Measurements from ENCODE around the gene GAB2.
"Not testable (repeated sequence)": the region's sequence is repeated elsewhere in the genome, so short reads cannot be mapped to it uniquely, and the experiment has no call there.

The GAB2 gene

DNA sequence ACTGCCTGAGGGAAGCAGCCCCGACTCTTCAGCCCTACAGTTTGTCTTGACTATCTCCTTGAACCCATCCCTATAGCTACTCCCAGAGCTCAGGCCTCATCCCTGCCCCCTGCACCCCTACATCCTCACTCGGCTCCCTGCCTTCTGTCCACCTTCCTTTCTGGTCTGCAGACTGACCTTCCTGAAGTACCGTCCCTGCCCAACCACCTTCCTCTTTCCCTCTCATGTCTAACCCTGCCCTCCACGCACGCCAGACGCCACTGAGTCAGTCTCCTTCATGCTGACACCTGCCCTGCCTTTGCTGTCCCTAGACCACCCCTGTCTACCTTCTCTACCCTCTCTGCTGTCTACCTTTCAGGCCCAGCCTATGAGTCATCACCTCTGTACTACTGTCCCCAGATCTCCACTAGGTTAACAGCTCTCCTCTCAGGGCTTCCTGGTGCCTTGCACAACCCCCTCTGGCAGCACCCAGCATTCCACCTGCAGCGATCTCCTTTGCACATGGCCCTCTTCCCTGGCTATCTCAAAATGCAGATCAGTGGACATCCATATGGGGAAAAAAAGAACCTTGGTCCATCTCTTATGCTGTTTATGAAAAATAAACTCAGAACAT, 238.1 kb downstream of the GAB2 start:
- in situ Hi-C loops (cut with HindIII; ENCODE audit: low pct_ligation_motif_present, low sequenced_read_pairs): no loop called here
- Histone ChIP-seq H3K27me3 (replicated peaks) (no peaks in the 10 kb centered on the region), H3K27ac (no peak overlapping the region), H3K4me3 (ENCODE audit: low read depth, low read length) (no peak overlapping the region), H3K36me3 (replicated peaks) (peaks cover 25% of the 10 kb centered on the region)
- TF ChIP-seq, protein P1, sequence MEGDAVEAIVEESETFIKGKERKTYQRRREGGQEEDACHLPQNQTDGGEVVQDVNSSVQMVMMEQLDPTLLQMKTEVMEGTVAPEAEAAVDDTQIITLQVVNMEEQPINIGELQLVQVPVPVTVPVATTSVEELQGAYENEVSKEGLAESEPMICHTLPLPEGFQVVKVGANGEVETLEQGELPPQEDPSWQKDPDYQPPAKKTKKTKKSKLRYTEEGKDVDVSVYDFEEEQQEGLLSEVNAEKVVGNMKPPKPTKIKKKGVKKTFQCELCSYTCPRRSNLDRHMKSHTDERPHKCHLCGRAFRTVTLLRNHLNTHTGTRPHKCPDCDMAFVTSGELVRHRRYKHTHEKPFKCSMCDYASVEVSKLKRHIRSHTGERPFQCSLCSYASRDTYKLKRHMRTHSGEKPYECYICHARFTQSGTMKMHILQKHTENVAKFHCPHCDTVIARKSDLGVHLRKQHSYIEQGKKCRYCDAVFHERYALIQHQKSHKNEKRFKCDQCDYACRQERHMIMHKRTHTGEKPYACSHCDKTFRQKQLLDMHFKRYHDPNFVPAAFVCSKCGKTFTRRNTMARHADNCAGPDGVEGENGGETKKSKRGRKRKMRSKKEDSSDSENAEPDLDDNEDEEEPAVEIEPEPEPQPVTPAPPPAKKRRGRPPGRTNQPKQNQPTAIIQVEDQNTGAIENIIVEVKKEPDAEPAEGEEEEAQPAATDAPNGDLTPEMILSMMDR (IDR thresholded peaks at IDR 0.05; ENCODE audit: low read depth, low read length, missing control alignments): no peak
- DNase-seq: no peak

DNA sequence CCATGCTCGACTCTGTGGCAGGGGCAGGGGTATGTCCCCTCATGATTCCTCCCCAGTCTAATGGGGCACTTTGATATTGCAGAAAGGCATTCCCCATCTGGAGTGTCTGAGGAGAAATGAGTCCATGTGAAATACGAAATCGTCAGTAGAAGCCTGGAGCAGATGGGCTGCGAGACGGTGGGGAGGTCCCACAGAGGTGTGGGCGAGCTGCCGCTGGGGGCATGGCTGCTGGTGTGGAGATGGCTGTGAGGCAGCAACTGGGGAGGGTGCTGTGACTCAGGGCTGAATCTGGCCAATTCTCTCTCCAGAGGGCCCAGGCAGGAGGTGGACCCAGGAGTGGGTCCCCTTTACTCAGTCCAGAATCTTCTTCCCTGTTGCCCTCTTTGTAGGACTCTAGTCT, 240.4 kb downstream of the GAB2 start:
- peaks cover 33% of the 10 kb centered on the region for H3K36me3 ChIP-seq (replicated peaks)
- H3K27me3 ChIP-seq (replicated peaks): no peaks in the 10 kb centered on the region
- TF ChIP-seq, protein P1 (IDR thresholded peaks at IDR 0.05; ENCODE audit: low read depth, low read length, missing control alignments): no peak
- no peak for DNase-seq
- in situ Hi-C loops (cut with HindIII; ENCODE audit: low pct_ligation_motif_present, low sequenced_read_pairs): no loop called here
- no peak overlapping the region for H3K27ac ChIP-seq
- no peak overlapping the region for H3K4me3 ChIP-seq (ENCODE audit: low read depth, low read length)

DNA sequence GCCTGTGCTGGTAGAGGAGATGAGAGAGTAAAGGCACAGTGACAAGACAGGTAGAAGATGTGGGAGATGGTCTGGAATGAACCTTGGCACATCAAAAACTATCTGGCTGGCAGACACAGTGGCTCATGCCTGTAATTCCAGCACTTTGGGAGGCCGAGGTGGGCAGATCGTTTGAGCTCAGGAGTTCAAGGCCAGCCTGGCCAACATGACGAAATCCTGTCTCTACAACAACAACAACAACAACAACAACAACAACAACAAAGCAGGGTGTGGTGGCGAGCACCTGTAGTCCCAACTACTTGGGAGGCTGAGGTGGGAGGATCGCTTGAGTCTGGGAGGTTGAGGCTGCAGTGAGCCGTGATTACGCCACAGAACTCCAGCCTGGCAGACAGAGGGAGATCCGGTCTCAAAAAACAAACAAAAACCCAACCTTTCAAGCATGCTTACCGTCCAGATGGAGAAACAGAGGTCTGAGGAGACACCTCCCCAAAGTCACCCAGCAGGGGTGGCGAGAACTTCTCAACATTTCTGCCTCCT, 240.9 kb downstream of the GAB2 start:
- Histone ChIP-seq H3K27me3 (replicated peaks) (no peaks in the 10 kb centered on the region), H3K27ac (no peak overlapping the region), H3K4me3 (ENCODE audit: low read depth, low read length) (no peak overlapping the region), H3K36me3 (replicated peaks) (peaks cover 33% of the 10 kb centered on the region)
- in situ Hi-C loops (cut with HindIII; ENCODE audit: low pct_ligation_motif_present, low sequenced_read_pairs): no loop called here
- DNase-seq: no peak
- TF ChIP-seq, protein P1 (IDR thresholded peaks at IDR 0.05; ENCODE audit: low read depth, low read length, missing control alignments): no peak

DNA sequence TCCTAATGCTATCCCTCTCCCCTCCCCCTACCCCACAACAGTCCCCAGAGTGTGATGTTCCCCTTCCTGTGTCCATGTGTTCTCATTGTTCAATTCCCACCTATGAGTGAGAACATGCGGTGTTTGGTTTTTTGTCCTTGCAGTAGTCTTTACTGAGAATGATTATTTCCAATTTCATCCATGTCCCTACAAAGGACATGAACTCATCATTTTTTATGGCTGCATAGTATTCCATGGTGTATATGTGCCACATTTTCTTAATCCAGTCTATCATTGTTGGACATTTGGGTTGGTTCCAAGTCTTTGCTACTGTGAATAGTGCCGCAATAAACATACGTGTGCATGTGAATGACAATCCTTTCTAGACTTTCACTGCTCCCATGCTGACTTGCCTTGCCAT, 241.8 kb downstream of the GAB2 start:
- H3K36me3 ChIP-seq (replicated peaks): peaks cover 31% of the 10 kb centered on the region
- in situ Hi-C loops (cut with HindIII; ENCODE audit: low pct_ligation_motif_present, low sequenced_read_pairs); H3K27ac ChIP-seq; DNase-seq; H3K4me3 ChIP-seq (ENCODE audit: low read depth, low read length); H3K27me3 ChIP-seq (replicated peaks): not testable (repeated sequence)

DNA sequence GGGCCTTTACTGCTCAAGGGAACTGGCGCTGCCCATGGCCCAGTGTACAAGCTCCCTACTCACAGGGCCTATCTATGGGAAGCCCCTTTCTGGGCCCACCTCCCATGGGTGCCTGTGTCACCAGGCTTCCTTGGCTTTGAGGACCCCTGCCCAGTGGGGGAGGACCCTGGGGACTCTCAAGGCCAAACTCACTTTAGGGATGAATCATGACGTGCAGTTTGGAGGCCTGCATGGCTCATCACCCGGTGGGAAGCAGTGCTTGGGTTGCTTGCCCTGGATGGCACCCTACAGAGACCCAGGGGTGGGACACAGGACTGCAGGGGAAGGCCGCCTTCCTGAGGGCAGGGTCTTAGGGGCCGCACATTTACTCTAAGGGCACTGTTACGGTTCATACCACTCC, 245.7 kb downstream of the GAB2 start:
- TF ChIP-seq, protein P1 (IDR thresholded peaks at IDR 0.05; ENCODE audit: low read depth, low read length, missing control alignments): no peak
- peak overlapping the region; percentile 99 for H3K27ac ChIP-seq
- in situ Hi-C loops (cut with HindIII; ENCODE audit: low pct_ligation_motif_present, low sequenced_read_pairs): no loop called here
- no peak for DNase-seq
- H3K36me3 ChIP-seq (replicated peaks): peaks cover 23% of the 10 kb centered on the region
- no peak overlapping the region for H3K4me3 ChIP-seq (ENCODE audit: low read depth, low read length)
- no peaks in the 10 kb centered on the region for H3K27me3 ChIP-seq (replicated peaks)

DNA sequence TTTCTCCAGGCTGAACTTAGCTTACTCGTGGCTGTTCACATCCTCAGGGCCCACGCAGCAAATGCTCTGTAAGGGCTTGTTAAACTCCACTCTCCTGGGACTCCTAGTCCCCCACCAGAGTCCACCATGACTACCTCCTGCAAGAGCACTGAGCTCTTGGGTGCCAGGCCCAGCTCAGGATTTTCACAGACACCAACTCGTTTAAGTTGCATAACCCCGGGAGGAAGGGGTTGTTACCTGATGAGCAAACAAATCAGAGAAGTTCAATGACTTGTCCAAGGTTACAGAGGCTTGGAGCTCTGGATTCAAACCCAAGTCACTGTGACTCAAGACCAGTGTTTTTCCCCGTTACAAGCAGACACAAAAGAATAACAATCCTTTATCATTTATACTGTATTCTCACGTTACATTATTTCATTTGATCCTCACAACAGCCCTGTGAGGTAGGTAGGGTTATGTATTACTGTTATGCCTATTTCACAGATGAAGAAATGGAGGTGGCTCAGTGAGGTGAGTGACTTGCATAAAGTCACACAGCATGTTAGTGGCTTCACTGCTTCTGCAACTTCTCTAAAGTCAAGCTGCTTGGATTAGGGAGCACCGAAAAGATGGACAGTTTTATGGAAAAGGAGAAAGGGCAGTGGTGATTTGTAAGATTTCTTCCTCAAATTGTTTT, 246.6 kb downstream of the GAB2 start:
- TF ChIP-seq, protein P1 (IDR thresholded peaks at IDR 0.05; ENCODE audit: low read depth, low read length, missing control alignments): no peak
- no peaks in the 10 kb centered on the region for H3K27me3 ChIP-seq (replicated peaks)
- peak overlapping the region; percentile 99 for H3K27ac ChIP-seq
- peak; percentile 47 for DNase-seq
- H3K36me3 ChIP-seq (replicated peaks): peaks cover 13% of the 10 kb centered on the region
- in situ Hi-C loops (cut with HindIII; ENCODE audit: low pct_ligation_motif_present, low sequenced_read_pairs): no loop called here
- no peak overlapping the region for H3K4me3 ChIP-seq (ENCODE audit: low read depth, low read length)

All from brain microvascular endothelial cell (primary cell).